SU-DHL-6 (cell line): ENCODE measurements around the gene ARMH3.

ENCODE experiments used
- H2AFZ ChIP-seq: fragments of 200-600 bp; sonication (generic); 2 replicates; pipeline ENCODE4 v1.6.1; 2014; ENCODE audit warnings: low read depth, mild to moderate bottlenecking, moderate library complexity, mixed read lengths, antibody characterized with exemption, low read length; ENCODE audit not compliant: severe bottlenecking
- H3F3A ChIP-seq: fragments of 200-600 bp; shearing (Covaris generic); 2 replicates; pipeline ENCODE4 v1.6.0; 2016; ENCODE audit warnings: antibody characterized with exemption, mild to moderate bottlenecking; ENCODE audit not compliant: insufficient read depth
- H3K27ac ChIP-seq: fragments of 200-600 bp; sonication (generic); 2 replicates; pipeline ENCODE4 v1.5.1; 2016; ENCODE audit warnings: low read depth, mild to moderate bottlenecking, low read length, moderate library complexity, mixed read lengths
- H3K27me3 ChIP-seq: fragments of 200-600 bp; sonication (generic), shearing (Covaris generic); 2 replicates; pipeline ENCODE4 v1.6.0; 2014; ENCODE audit warnings: mild to moderate bottlenecking, low read length
- H3K36me3 ChIP-seq: fragments of 200-600 bp; sonication (generic); 2 replicates; pipeline ENCODE4 v1.6.1; 2014; ENCODE audit warnings: mild to moderate bottlenecking, low read length, mixed read lengths
- H3K4me2 ChIP-seq: fragments of 300-600, 200-600 bp; shearing (Covaris generic), sonication (generic); 2 replicates; pipeline ENCODE4 v1.6.0; 2014; ENCODE audit warnings: low read length, low read depth, mild to moderate bottlenecking; ENCODE audit not compliant: poor library complexity, severe bottlenecking
- H3K4me3 ChIP-seq: fragments of 200-600 bp; sonication (generic); 2 replicates; pipeline ENCODE4 v1.5.1; 2014; ENCODE audit warnings: antibody characterized with exemption, low read length, mild to moderate bottlenecking, mixed read lengths; ENCODE audit not compliant: insufficient read depth, poor library complexity, severe bottlenecking
- H3K79me2 ChIP-seq: fragments of 200-600 bp; sonication (generic); 2 replicates; pipeline ENCODE4 v1.6.1; 2014; ENCODE audit warnings: mild to moderate bottlenecking, low read length, moderate library complexity; ENCODE audit not compliant: insufficient read depth
- H3K9ac ChIP-seq: fragments of 200-600 bp; sonication (generic); 2 replicates; pipeline ENCODE4 v1.7.0; 2014; ENCODE audit warnings: mild to moderate bottlenecking, low read length
- H3K9me2 ChIP-seq: fragments of 200-600 bp; sonication (generic); replicated peaks from 2 replicates; pipeline ENCODE4 v1.6.1; 2014; ENCODE audit warnings: low read length; ENCODE audit not compliant: insufficient read depth
- H3K9me3 ChIP-seq: fragments of 200-600 bp; sonication (generic); 2 replicates; pipeline ENCODE4 v1.6.1; 2014; ENCODE audit warnings: low read length, mixed read lengths; ENCODE audit not compliant: insufficient read depth
- H4K20me1 ChIP-seq: fragments of 200-600 bp; sonication (generic); 2 replicates; pipeline ENCODE4 v1.6.1; 2014; ENCODE audit warnings: low read depth, mild to moderate bottlenecking, antibody characterized with exemption, low read length, moderate library complexity, mixed read lengths
- CTCF ChIP-seq: fragments of 200-600 bp; sonication (generic); IDR thresholded peaks from one replicate; pipeline ENCODE4 v1.5.1; 2017; ENCODE audit warnings: antibody characterized with exemption, mild to moderate bottlenecking, low read length, moderate library complexity; ENCODE audit not compliant: insufficient read depth, poor library complexity, severe bottlenecking
- EZH2phosphoT487 ChIP-seq: fragments of 200-600 bp; sonication (generic), shearing (Covaris generic); conservative IDR thresholded peaks from 2 replicates; pipeline ENCODE4 v1.6.1; 2018; ENCODE audit warnings: mild to moderate bottlenecking, antibody characterized with exemption, low read length, moderate library complexity, mixed read lengths

Gene ARMH3

GRCh38 chr10:101879456-101880231 is 176.3 kb downstream of the ARMH3 start:
- H3K9ac ChIP-seq, result no peak overlapping the region
- no peak overlapping the region for H3K4me2 ChIP-seq
- no peaks in the 10 kb centered on the region for H3F3A ChIP-seq
- H3K9me3 ChIP-seq, result no peaks in the 10 kb centered on the region
- no peaks in the 10 kb centered on the region for H4K20me1 ChIP-seq
- no peak overlapping the region for H3K27ac ChIP-seq
- H3K36me3 ChIP-seq, result no peaks in the 10 kb centered on the region
- no peaks in the 10 kb centered on the region for H3K27me3 ChIP-seq
- no peaks in the 10 kb centered on the region for H3K79me2 ChIP-seq
- H3K9me2 ChIP-seq, result no peaks in the 10 kb centered on the region
- H3K4me3 ChIP-seq, result no peak overlapping the region
- no peak for TF ChIP-seq EZH2phosphoT487
- no peak for TF ChIP-seq CTCF
- H2AFZ ChIP-seq, result no peak overlapping the region

GRCh38 chr10:101878869-101879268 is 177.1 kb downstream of the ARMH3 start:
- Histone ChIP-seq H2AFZ (no peak overlapping the region), H3K27me3 (no peaks in the 10 kb centered on the region)

GRCh38 chr10:101875068-101875688 is 180.8 kb downstream of the ARMH3 start:
- H3K9ac ChIP-seq, result no peak overlapping the region
- no peaks in the 10 kb centered on the region for H3K27me3 ChIP-seq
- H3K36me3 ChIP-seq, result no peaks in the 10 kb centered on the region
- no peak overlapping the region for H3K27ac ChIP-seq
- no peak overlapping the region for H3K4me3 ChIP-seq
- H3F3A ChIP-seq, result no peaks in the 10 kb centered on the region
- H4K20me1 ChIP-seq, result no peaks in the 10 kb centered on the region
- H3K9me3 ChIP-seq, result no peaks in the 10 kb centered on the region
- no peaks in the 10 kb centered on the region for H3K9me2 ChIP-seq
- no peak overlapping the region for H2AFZ ChIP-seq
- TF ChIP-seq EZH2phosphoT487, result no peak
- no peak for TF ChIP-seq CTCF
- no peak overlapping the region for H3K4me2 ChIP-seq
- no peaks in the 10 kb centered on the region for H3K79me2 ChIP-seq

More at GRCh38 chr10:101878869-101879268, 177.1 kb downstream of the ARMH3 start:
- H3K4me3 ChIP-seq, result no peak overlapping the region
- H3F3A ChIP-seq, result no peaks in the 10 kb centered on the region
- TF ChIP-seq EZH2phosphoT487 (no peak), CTCF (no peak)
- no peak overlapping the region for H3K27ac ChIP-seq
- H4K20me1 ChIP-seq, result no peaks in the 10 kb centered on the region
- H3K36me3 ChIP-seq, result no peaks in the 10 kb centered on the region
- H3K79me2 ChIP-seq, result no peaks in the 10 kb centered on the region
- H3K9me3 ChIP-seq, result no peaks in the 10 kb centered on the region
- H3K9ac ChIP-seq, result no peak overlapping the region
- H3K4me2 ChIP-seq, result no peak overlapping the region
- no peaks in the 10 kb centered on the region for H3K9me2 ChIP-seq
